GM18861 (cell line): ENCODE measurements around the gene PGM1.

Experiments
- ATAC-seq: cut with Tn5 transposase; IDR thresholded peaks from one replicate; pipeline ENCODE4 v1.9.1; 2021; ENCODE audit not compliant: unreplicated experiment

Gene PGM1

DNA sequence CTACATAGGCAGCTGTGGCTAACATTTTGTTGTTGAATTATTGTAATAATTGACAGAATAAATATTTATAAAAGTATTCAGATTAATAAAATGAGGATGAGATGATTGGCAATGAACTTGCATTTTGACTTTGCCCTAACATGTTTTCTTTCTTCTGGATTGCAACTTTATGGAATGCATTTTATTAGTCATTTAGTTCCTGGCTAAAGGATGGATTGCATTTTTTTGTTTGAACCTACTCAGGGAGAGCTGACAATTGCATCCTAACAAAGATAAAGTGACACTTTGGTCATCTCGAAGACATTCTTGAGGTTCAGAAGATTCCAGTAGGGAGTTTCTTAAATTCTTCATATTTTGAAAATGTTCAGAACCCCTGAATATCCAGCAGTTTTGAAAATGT lies 37.5 kb downstream of the PGM1 start:
- no peak for ATAC-seq

- ATAC-seq: no peak
Measured at GRCh38 chr1:63632110-63632509, 38.9 kb downstream of the PGM1 start.

DNA sequence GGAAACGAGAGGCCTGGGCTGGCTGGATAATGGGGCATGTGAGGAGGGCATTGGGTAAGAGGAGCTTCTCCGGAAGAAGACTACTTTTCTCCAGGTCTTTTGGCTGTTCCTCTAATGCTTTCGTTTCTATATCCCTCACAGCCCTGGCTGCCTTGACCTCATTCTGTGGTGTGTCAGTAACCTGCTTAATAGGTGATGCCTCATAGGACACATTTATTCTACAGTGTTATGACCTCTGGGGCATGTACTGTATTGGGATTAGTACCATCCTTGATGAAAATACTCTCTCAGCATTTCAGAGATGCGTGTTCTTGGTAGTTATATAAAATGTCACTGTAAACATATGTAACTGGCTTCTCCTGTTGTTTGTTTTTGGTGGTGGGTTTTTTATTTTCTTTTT lies 40.1 kb downstream of the PGM1 start:
- ATAC-seq: no peak

GRCh38 chr1:63634471-63634870 lies 41.3 kb downstream of the PGM1 start:
- no peak for ATAC-seq

GRCh38 chr1:63635681-63636080 lies 42.5 kb downstream of the PGM1 start:
- no peak for ATAC-seq

DNA sequence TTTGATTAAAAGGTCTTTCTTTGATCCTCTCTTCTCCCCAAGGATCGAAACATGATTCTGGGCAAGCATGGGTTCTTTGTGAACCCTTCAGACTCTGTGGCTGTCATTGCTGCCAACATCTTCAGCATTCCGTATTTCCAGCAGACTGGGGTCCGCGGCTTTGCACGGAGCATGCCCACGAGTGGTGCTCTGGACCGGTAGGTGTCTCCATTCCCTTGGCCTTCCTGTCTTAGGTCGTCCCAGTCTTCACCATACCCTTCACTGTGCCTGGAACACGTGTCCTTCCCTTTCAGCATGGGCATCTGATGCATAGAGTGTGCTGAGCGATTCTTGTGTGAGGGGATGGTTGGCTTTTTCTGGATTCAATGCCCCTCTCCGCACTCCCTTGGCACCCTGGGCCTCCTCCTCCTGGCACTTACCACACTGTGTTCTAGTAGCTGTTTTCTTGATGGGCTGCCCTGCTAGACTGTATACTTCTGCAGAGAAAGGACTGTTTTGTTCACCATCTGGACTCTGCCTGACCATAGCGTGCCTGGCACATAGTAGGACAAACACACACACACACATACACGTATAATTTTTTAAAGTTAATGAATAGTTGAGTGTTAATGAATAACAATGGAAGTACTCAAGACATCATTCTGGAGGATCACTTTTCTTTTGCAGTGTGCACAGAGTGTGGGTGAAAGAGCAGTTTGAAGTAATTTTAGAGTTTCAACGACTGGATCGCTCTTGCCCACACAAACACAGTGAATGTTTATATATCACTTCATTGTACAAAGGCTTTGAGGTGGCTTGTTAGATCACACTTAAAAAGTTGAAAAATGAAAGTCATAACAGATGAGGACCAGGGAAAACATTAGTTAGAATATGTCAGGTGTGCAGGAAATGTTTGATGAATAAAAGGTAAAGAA lies 43.2 kb downstream of the PGM1 start:
- no peak for ATAC-seq

DNA sequence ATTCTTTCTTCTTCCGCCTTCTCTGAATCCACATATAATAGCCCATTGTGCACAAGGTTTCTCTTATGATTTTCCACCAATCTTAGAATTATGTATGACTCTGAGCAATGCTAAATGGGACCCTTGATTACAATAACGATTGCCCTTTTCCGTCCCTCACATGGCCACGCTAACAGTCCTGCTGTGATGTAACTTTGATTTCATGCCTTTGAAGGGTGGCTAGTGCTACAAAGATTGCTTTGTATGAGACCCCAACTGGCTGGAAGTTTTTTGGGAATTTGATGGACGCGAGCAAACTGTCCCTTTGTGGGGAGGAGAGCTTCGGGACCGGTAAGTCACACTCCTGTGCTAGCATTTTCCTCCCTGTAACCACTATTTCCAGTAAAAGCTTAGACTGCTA lies 45.3 kb downstream of the PGM1 start:
- ATAC-seq: no peak

GRCh38 chr1:63638875-63639274 lies 45.7 kb downstream of the PGM1 start:
- no peak for ATAC-seq

DNA sequence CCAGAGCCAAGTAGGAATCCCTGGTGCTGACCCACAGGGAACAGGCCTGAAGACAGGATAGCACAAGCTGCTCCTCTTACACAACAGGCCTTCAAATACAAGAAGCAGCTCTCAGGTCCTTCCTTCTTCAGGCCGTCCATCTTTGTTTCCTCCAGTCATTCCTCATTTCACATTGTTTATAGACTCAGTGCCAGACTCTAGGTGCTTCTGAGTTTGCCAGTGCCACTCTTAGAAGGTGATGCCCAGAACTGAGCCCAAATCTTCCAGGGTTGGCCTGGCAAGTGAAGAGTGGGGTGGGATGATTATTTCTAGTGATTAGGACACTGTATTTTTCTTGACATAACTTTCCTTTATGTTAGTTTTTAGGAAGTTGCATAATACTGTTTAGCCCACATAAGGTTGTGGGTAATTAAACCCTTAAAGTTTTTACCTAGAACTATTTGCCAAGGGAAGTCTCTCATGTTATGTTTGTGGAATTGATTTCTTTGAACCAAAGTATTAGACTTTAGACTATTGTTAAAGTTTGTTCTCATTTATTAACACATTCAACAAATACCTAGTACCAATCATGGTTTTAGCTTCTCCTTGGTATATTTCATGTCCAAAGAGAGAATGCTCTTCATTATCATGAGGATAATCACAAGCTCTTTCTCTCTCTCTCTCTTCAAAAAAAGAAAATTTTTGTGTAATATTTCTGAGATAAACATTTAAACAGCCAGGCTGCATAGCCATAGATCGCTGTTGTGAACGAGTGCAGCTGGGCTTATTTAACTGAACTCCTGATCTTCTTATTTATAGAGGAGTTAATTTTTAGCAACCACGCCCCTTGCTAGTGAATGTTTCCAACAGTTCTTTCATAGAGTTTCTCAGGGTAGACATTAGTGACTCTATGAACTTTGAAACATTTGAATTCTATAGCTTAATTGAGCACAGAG lies 47.7 kb downstream of the PGM1 start:
- no peak for ATAC-seq

GRCh38 chr1:63641615-63642014 lies 48.4 kb downstream of the PGM1 start:
- ATAC-seq: no peak

DNA sequence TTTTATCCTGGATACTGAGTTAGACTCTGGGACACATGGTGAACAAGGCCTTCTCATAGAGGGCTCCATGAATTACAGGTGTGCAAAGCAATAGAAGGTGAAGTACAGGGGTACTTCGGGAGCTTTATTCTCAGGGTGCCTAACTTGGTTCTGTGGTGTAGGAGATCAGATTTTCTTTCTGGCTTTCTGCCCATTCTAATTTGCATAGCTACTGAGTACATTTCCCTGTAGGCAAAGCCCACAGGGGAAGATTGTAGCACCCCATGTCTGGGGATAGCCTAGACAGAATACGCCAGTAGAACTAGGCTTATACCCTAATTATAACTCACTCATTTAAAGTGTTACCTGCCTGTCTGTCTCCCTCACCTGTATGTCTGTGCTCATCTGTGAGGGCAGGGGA lies 49.7 kb downstream of the PGM1 start:
- no peak for ATAC-seq

GRCh38 chr1:63643517-63643916 lies 50.3 kb downstream of the PGM1 start:
- ATAC-seq: no peak

GRCh38 chr1:63643926-63644325 lies 50.7 kb downstream of the PGM1 start:
- no peak for ATAC-seq

- ATAC-seq: no peak
Measured at GRCh38 chr1:63645317-63645716, 52.1 kb downstream of the PGM1 start.

GRCh38 chr1:63648689-63649088 lies 55.5 kb downstream of the PGM1 start:
- no peak for ATAC-seq

- ATAC-seq: no peak
Measured at GRCh38 chr1:63651161-63651701, 58.0 kb downstream of the PGM1 start.

DNA sequence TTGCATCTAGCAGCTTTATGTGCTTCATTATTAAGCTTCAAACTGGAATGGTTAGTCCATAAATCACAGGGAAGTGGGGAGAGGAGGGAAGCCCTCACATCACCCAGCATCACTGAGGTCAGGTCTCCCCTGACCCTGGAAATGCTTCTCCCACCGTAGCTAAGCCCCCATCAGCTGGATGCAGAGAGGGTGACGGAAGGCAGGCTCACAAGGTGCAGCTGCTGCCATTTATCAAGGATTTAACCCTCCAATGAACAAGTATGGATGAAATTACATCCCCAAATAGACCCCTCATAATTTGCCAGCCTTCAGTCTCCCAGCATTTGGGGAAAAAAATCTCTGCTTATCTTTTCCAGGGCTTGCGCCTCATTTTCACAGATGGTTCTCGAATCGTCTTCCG lies 60.8 kb downstream of the PGM1 start:
- no peak for ATAC-seq

DNA sequence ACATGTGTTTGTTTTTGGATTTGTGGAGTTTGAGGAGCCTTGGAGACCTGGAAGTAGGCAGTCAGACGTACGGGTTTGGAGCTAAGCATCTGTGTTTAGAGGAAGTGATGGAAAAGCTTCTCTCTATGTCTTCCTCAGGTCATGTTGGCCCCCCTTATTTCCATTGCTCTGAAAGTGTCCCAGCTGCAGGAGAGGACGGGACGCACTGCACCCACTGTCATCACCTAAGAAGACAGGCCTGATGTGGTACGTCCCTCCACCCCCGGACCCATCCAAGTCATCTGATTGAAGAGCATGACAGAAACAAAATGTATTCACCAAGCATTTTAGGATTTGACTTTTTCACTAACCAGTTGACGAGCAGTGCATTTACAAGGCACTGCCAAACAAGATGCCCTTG lies 66.2 kb downstream of the PGM1 start:
- no peak for ATAC-seq

GRCh38 chr1:63662056-63662836 lies 69.0 kb downstream of the PGM1 start:
- ATAC-seq: no peak

GRCh38 chr1:63662841-63663240 lies 69.6 kb downstream of the PGM1 start:
- no peak for ATAC-seq

DNA sequence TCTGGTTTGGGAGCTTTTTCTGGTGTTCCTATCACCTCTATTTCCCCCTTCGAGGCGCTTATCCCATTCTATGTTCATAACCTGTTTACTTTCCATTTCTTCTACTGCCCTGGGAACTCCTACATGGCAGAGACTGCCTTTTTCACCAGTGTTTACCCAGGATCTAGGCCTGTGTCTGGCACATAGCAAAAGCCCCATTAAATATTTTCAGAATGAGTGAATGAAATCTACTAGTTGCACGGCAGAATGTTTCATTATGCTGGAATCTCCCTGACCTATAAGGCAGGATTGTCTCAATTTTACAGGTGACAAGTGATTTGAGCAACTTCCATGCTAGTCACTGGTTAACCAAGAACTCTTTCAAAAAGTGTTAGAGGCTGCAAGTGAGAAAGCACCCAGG lies 70.1 kb downstream of the PGM1 start:
- no peak for ATAC-seq
